HG02884 (cell line): ENCODE results near the gene PTPN1.

Experiments
- ATAC-seq: cut with Tn5 transposase; IDR thresholded peaks from one replicate; pipeline ENCODE4 v1.9.1; 2021; ENCODE audit warnings: mild to moderate bottlenecking, moderate library complexity; ENCODE audit not compliant: unreplicated experiment

PTPN1 gene

DNA sequence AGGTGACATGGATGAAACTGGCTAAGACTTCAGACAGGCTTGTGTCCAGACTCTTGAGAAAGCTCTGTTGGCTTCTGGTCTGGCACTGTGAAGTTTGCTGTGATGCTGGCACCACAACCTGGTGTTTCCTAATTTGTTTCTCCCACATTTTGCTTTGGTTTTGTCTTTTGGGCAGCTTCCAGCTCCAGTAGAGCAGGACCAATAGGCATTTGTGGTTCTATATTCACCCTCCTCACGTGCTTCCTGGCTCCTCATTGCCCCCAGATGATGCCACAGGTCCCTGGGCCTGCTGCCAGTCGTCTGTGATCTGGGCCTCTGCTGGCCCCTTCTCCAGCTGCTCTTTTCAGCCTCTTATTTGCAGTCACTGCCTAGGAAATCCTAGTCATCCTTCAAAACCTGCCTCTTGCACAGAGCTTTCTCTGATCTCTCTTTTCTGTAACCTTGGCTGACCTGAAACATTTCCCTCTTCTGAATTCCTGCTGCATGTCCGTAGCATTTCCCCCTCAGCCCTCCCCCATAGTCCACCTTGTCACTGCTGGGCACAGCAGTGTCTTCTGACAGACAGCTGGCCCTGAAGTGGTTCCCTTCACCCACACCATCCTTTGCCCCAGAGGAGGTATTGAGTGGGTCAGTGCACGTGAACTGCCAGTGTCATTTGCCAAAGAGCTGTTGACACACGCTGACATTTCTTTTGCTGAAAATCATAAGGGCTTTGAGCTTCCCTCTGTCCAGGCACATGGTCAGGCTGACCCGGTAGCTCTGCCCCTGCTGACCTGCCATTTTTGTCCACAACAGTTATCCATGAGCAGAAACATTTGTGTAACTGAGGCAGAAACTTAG, 63.0 kb downstream of the PTPN1 start:
- ATAC-seq = no peak

- ATAC-seq = no peak
Observed at GRCh38 chr20:50574108-50574507, 63.9 kb downstream of the PTPN1 start.

- no peak for ATAC-seq
Observed at GRCh38 chr20:50574586-50574985, 64.4 kb downstream of the PTPN1 start.

DNA sequence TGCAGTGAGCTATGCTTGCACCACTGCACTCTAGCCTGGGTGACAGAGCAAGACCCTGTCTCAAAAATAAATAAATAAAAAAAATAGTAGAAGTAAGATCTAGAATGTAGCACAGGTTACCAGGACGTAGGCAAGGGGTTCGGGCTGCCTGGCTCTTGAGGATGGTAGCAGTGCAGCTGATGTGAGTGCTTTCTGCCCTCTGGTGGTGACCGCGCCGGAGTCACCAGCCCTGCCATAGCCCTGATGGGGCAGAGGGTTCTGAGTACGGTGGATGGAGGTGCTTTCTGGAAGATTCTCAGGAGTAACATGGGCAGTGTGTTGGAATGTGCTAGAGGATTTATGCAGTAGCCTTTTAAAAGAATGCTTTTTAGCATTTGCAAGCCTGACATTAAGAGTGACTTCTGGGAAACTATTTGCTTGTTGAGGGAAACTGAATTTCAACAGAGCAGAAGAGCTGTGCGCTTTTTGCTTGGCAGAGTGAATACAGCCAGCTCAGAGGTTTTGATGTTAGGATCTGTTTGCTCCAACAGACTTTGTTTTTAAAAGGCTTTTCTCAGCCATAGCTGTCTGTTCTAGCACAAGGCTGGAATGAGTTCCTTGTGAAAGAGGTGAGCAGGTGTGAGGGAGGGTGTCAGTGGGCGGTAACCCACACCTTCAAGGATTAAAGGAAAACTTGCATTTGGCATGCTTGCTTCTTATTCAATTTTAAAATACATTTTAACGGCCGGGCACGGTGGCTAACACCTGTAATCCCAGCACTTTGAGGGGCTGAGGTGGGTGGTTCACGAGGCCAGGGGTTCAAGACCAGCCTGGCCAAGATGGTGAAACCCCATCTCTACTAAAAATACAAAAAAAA, 65.9 kb downstream of the PTPN1 start:
- no peak for ATAC-seq

GRCh38 chr20:50577175-50578018, 67.2 kb downstream of the PTPN1 start:
- ATAC-seq = no peak

GRCh38 chr20:50578061-50578777, 68.0 kb downstream of the PTPN1 start:
- no peak for ATAC-seq

DNA sequence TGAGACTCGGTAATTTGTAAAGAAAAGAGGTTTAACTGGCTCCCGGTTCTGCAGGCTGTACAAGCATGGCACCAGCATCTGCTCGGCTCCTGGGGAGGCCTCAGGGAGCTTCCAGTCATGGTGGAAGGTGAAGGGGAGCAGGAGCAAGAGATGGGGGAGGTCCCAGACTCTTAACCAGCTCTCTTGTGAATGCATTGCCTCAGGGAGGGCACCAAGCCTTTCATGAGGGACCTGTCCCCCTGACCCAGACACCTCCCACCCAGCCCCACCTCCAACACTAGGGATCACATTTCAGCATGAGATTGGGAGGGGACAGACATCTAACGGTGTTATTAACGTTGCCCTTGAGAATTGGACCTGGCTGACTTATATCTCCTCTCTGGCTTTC, 68.6 kb downstream of the PTPN1 start:
- ATAC-seq = no peak

- ATAC-seq = no peak
Observed at GRCh38 chr20:50579511-50579910, 69.3 kb downstream of the PTPN1 start.

GRCh38 chr20:50580016-50580747, 70.0 kb downstream of the PTPN1 start:
- no peak for ATAC-seq

DNA sequence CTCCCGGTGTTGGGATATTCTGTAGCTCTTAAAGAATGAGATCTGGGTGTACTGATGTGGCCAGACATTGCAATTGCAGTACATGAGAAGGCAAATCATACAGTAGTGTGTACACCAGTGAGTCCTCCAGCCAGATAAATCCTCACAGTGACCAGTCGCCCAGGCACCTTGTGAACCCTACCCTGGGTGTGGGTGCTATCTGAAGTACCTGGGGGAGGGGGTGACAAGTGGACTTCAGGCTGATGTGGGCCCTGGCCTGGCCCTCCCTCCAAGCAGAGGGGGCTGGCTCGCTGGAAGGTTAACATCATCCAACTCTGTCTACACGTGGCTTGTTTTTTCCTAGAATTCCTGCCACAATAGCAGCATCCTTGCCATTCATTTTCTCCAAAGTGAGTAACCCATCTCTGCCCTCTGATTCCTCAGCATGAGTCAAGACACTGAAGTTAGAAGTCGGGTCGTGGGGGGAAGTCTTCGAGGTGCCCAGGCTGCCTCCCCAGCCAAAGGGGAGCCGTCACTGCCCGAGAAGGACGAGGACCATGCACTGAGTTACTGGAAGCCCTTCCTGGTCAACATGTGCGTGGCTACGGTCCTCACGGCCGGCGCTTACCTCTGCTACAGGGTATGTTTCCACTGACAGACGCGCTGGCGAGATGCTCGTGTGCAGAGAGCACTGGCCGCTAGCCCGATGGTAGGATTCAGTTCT, 70.8 kb downstream of the PTPN1 start:
- no peak for ATAC-seq

GRCh38 chr20:50582092-50582491, 71.9 kb downstream of the PTPN1 start:
- no peak for ATAC-seq

GRCh38 chr20:50582591-50583234, 72.5 kb downstream of the PTPN1 start:
- no peak for ATAC-seq

GRCh38 chr20:50583442-50584150, 73.4 kb downstream of the PTPN1 start:
- no peak for ATAC-seq

GRCh38 chr20:50584687-50585086, 74.5 kb downstream of the PTPN1 start:
- ATAC-seq = no peak

GRCh38 chr20:50585214-50585613, 75.0 kb downstream of the PTPN1 start:
- no peak for ATAC-seq

DNA sequence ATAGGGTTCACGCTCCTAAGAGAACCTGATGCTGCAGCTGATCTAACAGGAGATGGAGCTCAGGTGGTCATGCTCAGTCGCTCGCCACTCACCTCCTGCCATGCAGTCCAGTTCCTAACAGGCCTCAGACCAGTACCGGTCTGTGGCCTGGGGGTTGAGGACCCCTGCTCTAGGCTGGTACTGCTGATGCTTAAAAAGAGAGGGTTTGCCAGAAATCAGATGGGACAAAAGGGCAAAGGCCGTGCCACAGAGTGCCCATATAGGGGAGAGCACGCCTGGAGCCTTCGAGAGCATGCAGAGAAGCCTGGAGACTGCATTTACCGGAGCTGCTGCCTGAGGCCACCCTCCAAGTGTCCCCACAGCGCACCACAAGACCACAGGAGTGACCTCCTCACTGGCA, 75.5 kb downstream of the PTPN1 start:
- no peak for ATAC-seq

- ATAC-seq = no peak
Observed at GRCh38 chr20:50586531-50587232, 76.5 kb downstream of the PTPN1 start.
